GM18909 (cell line): ENCODE results near the gene OR2T3.
A peak's percentile ranks its signal among the peaks of the same experiment; 100 is the strongest.
"Not testable (repeated sequence)": the region's sequence is repeated elsewhere in the genome, so short reads cannot be mapped to it uniquely, and the experiment has no call there.

Source experiments
- ATAC-seq: cut with Tn5 transposase; IDR thresholded peaks from one replicate; pipeline ENCODE4 v1.9.1; 2021; ENCODE audit warnings: mild to moderate bottlenecking; ENCODE audit not compliant: unreplicated experiment, poor library complexity

OR2T3 gene

GRCh38 chr1:248459117-248459516 lies 14.0 kb upstream of the OR2T3 start:
- not testable (repeated sequence) for ATAC-seq

GRCh38 chr1:248471154-248471553 lies 2.0 kb upstream of the OR2T3 start:
- no peak for ATAC-seq

GRCh38 chr1:248472111-248472510 lies 1.0 kb upstream of the OR2T3 start:
- ATAC-seq = not testable (repeated sequence)

GRCh38 chr1:248475660-248476059 lies 2.5 kb downstream of the OR2T3 start:
- peak; percentile 75 for ATAC-seq

- ATAC-seq = peak; percentile 94
Observed at GRCh38 chr1:248481686-248482579, 8.8 kb downstream of the OR2T3 start.

GRCh38 chr1:248488289-248488688 lies 15.1 kb downstream of the OR2T3 start, which contains the start of gene OR2T5:
TSS of gene OR2T5 (plus strand) at chr1:248488589. CDS start at chr1:248488589, 0 bp downstream.
- not testable (repeated sequence) for ATAC-seq

- ATAC-seq = not testable (repeated sequence)
Observed at GRCh38 chr1:248496661-248497060, 23.5 kb downstream of the OR2T3 start.

- ATAC-seq = not testable (repeated sequence)
Observed at GRCh38 chr1:248500305-248501035, 27.3 kb downstream of the OR2T3 start.

- ATAC-seq = not testable (repeated sequence)
Observed at GRCh38 chr1:248507773-248508172, 34.6 kb downstream of the OR2T3 start, which contains the start of gene OR2G6. TSS of gene OR2G6 (plus strand) at chr1:248508073. CDS start at chr1:248521647, 13,574 bp downstream.

GRCh38 chr1:248510217-248510616 lies 37.1 kb downstream of the OR2T3 start:
- not testable (repeated sequence) for ATAC-seq

GRCh38 chr1:248521856-248522255 lies 48.7 kb downstream of the OR2T3 start:
- no peak for ATAC-seq
